ENCODE measurements around the gene CALB2. TPM values are rescaled to one million over a fixed set of nuclear protein-coding genes. Genes with fewer than 3 reads are reported as not detected.

CALB2 gene
- total RNA-seq, 1 experiment from 2014 or later: 0.85 TPM

DNA sequence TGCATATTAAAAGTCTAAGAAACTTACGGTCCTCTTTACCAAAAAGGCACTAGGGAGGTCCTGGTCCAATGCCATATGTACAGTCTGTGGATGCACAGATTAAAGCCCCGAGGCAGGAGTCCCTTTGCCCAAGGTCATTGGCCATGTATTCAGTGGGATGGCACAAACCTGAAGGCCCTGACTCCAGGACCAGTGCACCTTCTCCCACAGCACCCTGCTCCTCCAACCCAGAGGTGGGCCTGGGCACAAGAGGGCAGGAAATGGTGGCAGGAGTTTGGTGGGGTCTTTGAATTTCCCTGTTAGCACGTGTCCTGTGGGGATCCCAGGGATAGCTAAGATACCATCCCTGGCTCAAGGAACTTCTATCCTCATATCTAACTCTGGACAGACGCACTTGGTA, 54.8 kb downstream of the CALB2 start:
- DNase-seq: no peak
- Mint-ChIP-seq H3K27ac (no peak overlapping the region), H3K4me3 (no peak overlapping the region), H3K9me3 (no peaks in the 10 kb centered on the region), H3K4me1 (peaks cover 8 to 9% of the 10 kb centered on the region in 2 experiments), H3K27me3 (ENCODE audit: low read depth) (peaks cover 24% of the 10 kb centered on the region), H3K36me3 (ENCODE audit: insufficient read depth in 1 of 3, low read depth in 3 of 3) (no peaks in the 10 kb centered on the region; a peak in 1 of 7 replicates)
- Histone ChIP-seq H3K27ac (ENCODE audit: insufficient read length, low read depth, low read length) (no peak overlapping the region), H3K23ac (ENCODE audit: insufficient read length, low read depth, low read length) (no peak overlapping the region), H2BK20ac (ENCODE audit: low read depth, low read length, poor library complexity, severe bottlenecking) (no peak overlapping the region), H3T11ph (ENCODE audit: low read length) (no peak overlapping the region), H3K79me1 (ENCODE audit: insufficient read depth, low read depth, low read length, poor library complexity, severe bottlenecking) (no peaks in the 10 kb centered on the region), H3K9me3 (ENCODE audit: control insufficient read depth, low read depth, low read length) (no peaks in the 10 kb centered on the region), H2BK12ac (ENCODE audit: insufficient read length, low read depth, low read length) (no peak overlapping the region), H2AFZ (ENCODE audit: low read length) (no peak overlapping the region), H3K18ac (ENCODE audit: insufficient read length, low read depth, low read length) (no peak overlapping the region), H3K9ac (ENCODE audit: extremely low read depth, insufficient read length, low read length) (no peak overlapping the region), H4K8ac (replicated peaks; ENCODE audit: insufficient read length, low read depth, low read length) (no peak overlapping the region), H3K23me2 (ENCODE audit: insufficient read length, low read depth, low read length, poor library complexity, severe bottlenecking) (peaks cover 6% of the 10 kb centered on the region), H3K4me2 (ENCODE audit: insufficient read depth, insufficient read length, low read length) (no peak overlapping the region), H2BK120ac (ENCODE audit: low read depth, low read length, poor library complexity, severe bottlenecking) (no peak overlapping the region), H2BK5ac (ENCODE audit: insufficient read length, low read length) (no peak overlapping the region), H2BK15ac (ENCODE audit: low read depth, low read length) (no peak overlapping the region), H3K79me2 (ENCODE audit: insufficient read depth, low read length) (no peaks in the 10 kb centered on the region), H4K5ac (ENCODE audit: insufficient read length, low read depth, low read length) (no peak overlapping the region), H3K4me1 (ENCODE audit: insufficient read depth, low read length) (no peaks in the 10 kb centered on the region), H3K56ac (ENCODE audit: insufficient read length, low read depth, low read length) (no peak overlapping the region), H3K4ac (ENCODE audit: low read depth, low read length) (no peak overlapping the region), H4K20me1 (ENCODE audit: control insufficient read depth, insufficient read depth, insufficient read length) (no peaks in the 10 kb centered on the region), H2AK5ac (ENCODE audit: insufficient read length, low read length) (no peak overlapping the region), H4K91ac (ENCODE audit: insufficient read length, low read depth, low read length) (no peak overlapping the region), H3K27me3 (ENCODE audit: insufficient read depth, low read length) (no peaks in the 10 kb centered on the region), H3K14ac (ENCODE audit: insufficient read depth, low read length) (no peak overlapping the region; the same call in 1 of the 2 replicates)
- WGBS (ENCODE audit: extremely low coverage, insufficient read length, low lambda C conversion rate): no CpG with 5 or more reads among the region's 4 CpGs
- TF ChIP-seq, protein P1, sequence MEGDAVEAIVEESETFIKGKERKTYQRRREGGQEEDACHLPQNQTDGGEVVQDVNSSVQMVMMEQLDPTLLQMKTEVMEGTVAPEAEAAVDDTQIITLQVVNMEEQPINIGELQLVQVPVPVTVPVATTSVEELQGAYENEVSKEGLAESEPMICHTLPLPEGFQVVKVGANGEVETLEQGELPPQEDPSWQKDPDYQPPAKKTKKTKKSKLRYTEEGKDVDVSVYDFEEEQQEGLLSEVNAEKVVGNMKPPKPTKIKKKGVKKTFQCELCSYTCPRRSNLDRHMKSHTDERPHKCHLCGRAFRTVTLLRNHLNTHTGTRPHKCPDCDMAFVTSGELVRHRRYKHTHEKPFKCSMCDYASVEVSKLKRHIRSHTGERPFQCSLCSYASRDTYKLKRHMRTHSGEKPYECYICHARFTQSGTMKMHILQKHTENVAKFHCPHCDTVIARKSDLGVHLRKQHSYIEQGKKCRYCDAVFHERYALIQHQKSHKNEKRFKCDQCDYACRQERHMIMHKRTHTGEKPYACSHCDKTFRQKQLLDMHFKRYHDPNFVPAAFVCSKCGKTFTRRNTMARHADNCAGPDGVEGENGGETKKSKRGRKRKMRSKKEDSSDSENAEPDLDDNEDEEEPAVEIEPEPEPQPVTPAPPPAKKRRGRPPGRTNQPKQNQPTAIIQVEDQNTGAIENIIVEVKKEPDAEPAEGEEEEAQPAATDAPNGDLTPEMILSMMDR (conservative IDR thresholded peaks at IDR 0.05): no peak
